GM21529 (cell line): ENCODE data around the gene ZNF768.
"Not testable (repeated sequence)": the region's sequence is repeated elsewhere in the genome, so short reads cannot be mapped to it uniquely, and the experiment has no call there.

Experiments used
- ATAC-seq: cut with Tn5 transposase; IDR thresholded peaks from one replicate; pipeline ENCODE4 v1.9.1; 2021; ENCODE audit not compliant: unreplicated experiment

Gene ZNF768

DNA sequence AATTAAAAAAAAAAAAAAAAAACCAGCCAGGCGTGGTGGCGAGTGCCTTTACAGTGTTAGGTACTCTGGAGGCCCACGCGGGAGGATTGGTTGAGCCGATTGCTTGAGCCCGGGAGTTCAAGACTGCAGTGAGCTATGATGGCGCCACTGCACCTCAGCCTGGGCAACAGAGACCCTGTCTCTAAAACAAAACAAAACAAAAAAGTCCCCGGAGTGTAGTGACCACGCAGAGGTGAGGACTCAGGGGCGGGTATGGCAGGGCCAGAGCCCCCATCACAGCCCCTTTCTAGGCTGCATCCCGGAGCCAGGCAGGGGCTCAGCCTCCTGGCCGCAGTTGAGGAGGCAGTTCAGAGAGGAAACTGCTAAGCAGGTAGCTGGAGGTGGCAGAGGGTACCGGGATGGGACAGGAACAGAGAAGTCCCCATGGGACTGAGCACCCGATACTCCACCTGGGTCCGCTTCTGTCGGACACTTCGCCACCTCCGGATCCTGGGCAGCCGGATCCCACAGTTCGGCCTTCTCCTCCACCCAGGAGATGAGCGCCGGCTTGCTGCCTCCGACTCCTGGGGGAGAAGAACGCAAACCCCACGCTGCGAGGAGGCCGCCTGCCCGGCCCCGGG is 7.5 kb upstream of the ZNF768 start:
- peak; percentile 22 for ATAC-seq

DNA sequence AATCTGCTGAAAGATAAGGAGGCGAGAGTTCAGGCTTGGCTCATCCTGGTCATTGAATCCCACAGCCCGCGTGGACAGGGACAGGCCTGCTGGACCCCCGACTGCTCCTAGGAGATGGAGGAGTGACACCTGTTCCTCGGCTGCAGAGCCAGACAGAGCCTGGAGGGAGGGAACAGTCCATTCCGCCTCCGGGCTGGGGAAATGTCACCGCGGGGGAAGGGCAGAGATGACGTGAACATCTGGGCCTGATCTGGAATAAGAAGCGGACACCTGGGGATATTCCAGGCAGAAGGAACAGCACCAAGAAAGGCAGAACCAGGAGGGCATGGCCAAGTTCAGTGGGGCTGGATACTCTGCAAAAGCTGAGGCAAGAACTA is 6.8 kb upstream of the ZNF768 start:
- ATAC-seq, result no peak

DNA sequence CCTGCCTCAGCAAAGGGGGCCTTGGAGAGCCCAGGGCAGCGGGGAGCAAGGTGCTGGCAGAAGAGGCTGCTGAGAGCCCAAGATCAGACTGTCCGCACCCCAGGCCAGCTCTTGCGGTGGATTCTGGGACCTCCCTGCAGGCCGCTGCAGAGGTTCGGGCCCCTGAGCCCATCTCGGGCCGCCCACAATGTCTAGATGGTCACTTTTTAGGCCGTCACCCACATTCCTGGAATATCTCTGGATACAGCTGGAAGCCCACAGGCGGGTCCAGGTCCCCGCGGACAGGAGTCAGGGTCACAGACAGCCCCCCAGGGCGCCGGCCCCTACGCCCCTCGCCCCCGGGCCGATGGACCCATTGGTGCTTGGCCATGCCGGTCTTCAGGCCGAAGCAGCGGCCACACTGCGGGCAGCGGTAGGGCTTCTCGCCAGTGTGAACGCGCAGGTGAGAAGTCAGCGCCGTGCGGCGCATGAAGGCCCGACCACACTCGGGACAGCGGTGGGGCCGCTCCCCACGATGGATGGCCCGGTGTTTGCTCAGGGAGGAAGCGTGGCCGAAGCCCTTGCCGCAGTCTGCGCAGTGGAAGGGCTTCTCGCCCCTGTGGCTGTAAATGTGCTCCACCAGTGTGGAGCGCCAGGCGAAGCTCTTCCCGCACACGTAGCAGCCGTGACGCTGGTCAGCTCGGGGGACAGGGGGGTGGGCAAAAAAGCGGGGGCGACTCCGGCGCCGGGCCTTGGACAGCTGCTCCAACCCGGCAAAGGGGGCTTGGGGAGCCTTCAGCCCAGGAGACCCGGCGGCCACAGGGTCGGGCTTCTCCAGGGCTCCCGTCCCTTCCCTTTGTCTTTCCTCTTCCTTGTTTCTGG is 6.1 kb upstream of the ZNF768 start:
- no peak for ATAC-seq

DNA sequence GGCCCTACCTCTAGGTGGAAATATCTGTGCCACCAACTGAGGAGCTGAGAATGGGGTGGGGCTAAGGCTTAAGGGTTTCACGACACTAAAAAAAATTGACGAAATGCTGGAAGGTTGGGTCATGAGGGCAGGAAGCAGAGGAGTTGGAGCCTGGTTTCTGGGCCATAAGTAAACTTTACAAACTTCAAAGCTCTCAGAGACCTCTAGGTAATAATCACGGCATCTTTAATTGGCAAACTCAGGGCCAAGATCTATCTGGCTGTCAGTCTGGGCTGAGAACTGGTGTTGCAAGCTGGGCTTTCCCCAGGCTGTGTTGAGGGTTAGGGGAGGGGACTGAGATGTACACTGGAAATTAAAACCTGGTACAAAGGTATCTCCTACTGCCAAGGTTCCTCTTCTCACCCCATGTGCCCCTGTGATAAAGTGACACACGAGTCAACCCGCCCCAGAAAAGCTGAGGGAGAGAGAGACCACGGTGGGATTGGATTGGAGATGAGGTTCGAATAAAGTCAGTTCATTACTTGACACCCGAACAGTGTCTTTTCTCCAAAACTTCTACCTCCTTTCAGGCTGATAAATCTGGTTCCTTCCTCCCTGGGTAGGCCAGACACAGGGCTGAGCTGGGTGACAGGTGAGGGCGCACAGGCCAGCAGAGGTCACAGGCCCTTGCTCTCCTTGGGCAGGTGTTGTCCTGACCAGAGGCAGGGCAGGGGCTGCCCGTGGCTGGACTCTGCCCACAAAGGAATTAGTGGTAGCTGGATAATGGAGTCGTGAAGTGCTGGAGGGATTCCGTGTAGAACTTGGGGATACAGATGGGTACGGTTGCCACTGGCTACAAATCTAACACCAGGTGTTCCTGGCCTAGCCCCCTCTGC is 4.0 kb upstream of the ZNF768 start:
- no peak for ATAC-seq

DNA sequence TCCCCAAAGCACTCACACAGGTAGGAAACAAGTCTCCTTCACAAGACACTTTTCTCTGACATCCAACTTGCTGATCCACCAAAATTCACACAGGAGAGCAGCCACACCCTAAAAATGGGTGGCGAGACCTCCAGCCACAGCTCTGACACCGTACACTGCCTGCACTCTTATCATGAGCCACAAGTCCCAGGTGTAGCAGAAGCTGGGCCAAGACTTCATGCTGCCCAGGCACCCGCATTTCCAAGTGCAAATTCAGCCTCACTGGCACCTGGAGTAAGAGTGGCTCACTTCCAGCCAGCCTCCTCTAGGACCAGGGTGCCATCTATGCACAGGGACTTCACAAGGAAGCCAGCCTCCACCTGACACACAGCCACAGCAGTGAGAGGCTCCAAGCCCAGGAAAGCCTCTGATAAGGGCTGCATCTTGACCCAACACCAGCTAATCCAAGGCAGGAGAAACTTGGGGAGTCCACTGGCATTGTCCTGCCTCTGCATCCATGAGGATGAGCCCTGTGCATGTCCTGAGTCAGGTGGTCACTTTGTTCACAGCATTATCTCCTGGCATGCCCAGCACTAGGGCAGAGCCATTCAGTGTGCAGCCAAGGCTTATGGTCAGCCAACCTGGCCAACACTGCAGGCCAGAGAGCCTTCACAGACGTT is 2.6 kb upstream of the ZNF768 start:
- ATAC-seq, result no peak

DNA sequence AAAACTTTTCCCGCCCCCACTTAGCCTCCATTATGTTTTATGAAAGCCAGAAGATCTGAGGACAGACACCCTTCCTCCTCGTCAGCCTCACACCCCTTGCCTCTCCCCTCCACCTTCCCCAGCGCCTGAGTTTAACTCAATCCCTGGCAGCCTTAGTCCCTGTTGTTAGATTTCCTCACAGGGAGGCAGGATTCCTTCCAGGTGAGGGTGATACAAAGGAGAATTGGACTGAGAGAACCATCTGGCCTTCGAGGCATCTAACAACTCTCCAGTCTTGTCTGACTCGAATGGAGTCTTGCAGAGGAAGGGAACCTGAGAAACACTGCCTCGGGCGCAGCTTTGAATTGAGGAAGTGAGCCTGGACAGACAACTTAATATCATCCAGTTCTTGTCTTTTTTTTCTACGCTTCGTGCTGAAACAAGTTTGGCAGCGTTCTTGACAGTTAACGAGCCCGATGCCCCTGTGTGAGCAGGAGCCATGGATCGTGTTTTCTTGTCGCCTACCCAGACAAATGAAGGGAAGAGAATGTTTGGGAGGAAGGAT is 1.3 kb upstream of the ZNF768 start:
- no peak for ATAC-seq

DNA sequence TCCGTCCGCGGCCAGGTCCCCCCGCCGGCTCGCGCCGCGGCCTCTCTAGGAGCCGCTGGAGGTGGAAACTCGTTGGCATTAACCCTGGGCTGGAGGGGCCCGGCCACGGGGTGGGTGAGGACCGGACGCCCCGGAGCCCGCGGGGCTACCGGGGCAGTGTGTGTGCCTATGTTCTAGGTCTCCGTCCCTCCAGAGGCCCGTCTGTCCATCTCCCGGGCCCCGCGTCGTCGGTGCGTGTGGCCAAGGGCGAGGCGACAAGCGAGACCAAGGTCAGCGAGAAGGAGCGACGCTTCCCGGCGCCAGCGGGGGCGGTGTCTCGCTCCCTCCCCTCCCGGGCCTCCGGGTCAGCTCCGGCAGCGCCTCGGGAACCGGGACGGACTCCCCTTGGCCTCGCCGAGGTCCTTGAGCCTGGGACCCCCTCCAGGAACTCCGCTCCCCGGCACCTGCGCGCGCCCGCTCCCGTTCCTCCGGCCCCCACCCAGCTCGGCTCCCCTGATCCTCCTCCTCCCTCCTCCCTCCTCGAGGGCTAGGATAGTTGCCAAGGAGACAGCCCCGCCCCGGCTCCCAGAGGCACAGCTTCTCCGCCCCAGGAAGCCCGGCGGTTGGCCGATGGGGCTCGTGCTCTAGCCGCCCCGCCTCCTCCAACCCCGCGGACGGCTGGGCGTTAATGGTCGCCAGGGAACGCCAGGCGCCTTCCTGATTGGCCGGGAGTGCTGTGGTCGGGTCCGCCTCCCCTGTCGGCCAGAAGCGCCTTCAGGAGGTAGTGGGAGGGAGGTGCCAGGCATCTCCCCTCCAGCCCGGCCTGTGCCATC is 663 bp upstream of the ZNF768 start:
- peak; percentile 79 for ATAC-seq

DNA sequence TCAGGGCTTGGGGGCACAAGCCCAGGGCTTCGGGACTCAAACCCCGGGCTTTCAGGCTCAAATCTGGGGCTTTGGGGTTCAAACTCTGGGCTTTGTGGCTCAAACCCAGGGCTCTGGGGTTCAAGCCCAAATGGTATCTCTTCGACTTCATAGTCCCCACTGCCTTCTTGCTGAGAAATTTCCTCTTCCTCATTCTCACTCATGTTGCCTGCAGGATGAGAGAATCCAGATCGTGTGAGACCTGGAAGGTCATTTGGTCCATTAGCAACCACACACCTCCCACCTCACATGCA is 576 bp downstream of the ZNF768 start:
- ATAC-seq, result no peak

DNA sequence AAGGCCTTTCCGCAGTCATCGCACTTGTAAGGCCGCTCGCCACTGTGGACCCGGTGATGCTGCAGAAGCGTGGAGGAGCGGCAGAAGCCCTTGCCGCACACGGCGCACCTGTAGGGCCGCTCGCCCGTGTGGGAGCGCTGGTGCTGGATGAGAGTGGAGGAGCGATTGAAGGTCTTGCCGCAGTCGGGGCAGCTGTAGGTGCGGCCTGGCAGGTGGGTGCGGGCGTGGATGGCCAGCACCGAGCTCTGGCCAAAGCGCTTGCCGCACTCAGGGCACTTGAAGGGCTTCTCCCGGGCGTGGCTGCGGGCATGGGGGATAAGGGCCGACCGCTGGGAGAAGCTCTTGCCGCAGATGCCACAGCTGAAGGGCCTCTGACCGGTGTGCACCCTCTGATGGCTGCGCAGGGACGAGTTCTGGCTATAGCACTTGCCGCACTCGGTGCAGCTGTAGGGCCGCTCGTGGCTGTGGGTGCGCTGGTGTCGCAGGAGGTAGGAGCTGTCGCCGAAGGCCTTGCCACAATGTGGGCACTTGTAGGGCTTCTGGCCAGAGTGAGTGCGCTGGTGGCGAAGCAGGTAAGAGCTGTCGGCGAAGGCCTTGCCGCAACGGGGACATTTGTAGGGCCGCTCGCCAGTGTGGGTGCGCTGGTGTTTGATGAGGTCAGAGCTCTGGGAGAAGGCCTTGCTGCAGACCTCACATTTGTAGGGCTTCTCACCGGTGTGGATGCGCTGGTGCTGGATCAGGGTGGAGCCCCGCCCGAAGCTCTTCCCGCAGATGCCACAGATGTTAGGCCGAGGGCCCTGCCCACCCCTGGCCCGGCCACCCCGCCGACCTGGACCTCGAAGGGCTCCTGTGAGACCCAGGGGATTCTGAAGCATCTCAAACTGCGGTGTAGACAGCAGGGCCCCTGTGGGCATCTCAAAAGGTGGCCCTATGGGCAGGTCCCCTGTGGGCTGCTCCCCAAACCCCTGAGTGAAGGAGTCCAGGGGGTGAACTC is 1.5 kb downstream of the ZNF768 start:
- ATAC-seq, result no peak

DNA sequence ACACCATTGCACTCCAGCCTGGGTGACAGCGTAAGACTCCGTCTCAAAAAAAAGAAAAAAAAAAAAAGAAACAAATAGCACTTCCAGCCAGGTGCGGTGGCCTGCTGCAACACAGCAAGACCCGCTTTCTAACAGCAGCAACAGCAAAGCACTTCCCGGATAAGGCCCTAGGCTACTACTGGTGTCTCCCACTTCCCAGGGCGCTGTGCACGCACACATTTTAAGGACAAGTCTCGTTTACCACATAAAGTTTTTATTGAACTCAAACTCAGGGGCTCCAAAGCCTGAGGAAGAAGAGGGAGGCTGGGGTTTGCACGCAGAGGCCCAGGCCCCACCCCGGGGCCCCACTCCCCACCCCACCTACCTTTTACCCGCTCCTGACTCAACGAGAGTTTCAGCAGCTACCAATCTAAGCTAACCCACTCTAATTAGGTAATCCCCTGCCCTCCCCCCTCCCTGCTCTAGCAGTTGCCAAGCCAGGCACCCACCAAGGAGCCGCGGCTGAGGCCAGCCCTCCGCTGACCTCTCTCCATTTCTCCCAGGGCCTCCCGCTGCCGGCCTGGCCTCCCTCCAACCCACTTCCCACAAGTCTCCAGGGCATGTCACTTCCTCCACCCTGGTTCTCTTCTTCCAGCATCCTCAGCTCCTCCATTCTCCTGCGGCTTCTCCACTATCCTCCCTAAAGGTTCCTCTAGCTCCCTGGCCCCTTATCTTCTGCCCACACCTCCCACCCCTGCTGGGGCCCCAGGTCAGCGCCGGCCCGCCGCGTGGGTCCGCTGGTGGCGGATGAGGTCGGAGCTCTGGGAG is 2.4 kb downstream of the ZNF768 start:
- no peak for ATAC-seq

DNA sequence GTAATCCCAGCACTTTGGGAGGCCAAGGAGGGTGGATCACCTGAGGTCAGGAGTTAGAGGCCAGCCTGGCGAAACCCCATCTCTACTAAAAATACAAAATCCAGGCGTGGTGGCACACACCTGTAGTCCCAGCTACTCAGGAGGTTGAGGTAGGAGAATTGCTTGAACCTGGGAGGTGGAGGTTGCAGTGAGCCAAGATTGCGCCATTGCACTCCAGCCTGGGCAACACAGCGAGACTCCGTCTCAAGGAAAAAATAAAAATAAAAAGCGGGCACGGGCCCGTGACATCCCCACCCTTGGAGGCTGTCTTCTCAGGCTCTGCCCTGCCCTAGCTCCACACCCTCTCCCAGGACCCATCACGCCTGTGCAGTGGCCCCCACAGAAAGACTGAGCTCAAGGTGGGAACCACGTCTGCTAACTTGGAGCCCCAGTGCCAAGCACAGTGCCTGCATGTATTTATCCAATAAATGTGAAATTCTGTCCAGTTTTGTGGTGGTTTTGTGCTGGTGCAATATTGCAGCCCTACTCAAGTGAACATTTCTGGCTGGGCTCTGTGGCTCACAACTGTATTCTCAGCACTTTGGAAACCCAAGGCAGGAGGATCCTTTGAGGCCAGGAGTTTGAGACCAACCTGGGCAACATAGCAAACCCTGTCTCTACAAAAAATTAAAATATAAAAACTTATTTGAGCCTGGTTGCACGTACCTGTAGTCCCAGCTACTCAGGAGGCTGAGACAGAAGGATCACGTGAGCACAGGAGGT is 3.5 kb downstream of the ZNF768 start:
- not testable (repeated sequence) for ATAC-seq

DNA sequence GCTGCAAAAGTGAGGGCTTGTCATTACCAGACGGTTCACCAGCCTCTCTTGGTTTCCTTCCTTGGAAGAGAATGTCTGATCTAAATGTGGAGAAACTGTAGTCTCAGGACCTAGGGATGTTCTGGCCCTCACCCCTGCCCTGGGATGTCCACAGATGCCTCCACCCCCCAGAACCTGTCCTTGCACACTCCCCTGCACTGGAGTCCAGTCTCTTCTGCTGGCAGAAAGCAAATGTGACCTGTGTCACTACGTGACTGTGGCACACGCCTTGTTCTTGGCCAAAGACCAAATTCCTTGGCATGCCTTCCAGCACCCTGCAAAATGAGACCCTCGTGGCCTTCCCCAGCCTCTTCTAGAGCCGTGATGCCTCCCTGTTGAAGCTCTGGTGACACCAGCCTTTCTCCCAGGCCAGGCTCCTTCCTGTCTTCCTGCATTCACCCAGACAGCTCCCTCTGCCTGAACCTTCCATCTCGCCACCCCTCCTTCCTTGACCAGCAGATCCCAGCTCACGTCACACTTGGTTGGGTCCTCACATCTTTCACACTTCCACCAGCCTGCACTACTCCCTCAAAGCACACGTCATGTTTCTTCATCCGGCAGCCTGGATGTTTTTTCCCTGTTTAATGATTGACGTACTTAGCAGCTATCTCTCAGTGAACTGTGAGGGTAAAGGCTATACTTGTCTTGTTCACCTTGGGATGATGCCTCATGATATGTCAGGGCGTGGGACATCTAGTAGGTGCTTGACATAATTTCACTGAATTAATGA is 4.3 kb downstream of the ZNF768 start:
- ATAC-seq, result no peak

DNA sequence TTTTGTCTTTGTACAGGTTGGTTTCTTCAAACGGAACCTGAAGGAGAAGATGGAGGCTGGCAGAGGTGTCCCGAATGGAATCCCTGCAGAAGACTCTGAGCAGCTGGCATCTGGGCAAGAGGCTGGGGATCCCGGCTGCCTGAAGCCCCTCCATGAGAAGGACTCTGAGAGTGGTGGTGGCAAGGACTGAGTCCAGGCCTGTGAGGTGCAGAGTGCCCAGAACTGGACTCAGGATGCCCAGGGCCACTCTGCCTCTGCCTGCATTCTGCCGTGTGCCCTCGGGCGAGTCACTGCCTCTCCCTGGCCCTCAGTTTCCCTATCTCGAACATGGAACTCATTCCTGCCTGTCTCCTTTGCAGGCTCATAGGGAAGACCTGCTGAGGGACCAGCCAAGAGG is 4.9 kb downstream of the ZNF768 start:
- ATAC-seq, result no peak

DNA sequence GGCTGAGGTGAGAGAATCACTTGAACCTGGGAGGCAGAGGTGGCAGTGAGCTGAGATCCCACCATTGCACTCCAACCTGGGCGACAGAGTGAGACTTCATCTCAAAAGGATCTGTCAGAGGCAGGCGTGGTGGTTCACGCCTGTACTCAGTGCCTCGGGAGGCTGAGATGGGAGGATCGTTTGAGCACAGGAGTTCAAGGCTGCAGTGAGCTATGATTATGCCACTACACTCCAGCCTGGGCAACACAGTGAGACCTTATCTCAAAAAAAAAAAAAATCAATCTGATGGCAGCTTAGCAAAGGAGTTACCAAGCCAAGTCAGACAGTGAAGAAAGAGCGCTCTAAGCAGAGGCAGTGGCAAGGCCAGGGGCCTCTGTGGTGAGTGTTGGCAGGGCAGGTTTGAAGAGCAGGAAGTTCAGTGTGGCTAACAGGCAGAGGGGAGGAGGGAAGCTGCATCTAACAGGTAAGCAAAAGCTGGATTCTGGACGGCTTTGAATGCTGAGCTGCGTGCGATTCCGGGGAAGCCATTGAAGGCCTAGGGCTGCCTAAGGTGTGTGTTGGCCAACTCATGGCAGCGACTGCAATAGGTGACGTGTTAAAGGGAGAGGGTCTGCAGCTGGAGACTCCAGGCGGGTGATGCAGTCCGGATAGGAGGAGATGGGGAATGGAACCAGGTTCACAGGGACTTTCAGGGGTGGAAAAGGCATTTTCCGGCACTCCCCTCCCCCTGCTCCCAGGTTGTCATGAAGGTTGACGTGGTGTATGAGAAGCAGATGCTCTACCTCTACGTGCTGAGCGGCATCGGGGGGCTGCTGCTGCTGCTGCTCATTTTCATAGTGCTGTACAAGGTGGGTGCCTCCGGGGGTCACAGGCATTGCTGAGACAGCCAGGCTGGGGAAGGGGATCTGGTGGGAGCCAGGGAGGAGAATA is 7.0 kb downstream of the ZNF768 start:
- no peak for ATAC-seq

DNA sequence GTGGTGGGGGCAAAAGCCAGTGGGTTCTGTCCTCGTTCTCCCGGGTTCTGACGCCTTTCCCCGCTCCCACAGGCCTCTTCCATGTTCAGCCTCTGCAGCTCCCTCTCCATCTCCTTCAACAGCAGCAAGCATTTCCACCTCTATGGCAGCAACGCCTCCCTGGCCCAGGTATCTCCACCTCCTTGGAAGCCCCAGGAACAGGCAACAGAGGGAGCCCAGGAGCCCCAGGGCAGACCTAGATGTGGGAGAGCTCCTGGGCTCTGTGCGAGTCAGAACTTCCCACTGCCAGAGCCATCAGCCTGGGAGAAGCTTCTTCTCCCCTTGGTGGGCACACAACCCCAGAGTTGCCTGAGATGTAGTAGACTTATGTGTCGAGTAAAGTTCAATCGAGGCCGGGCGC is 7.8 kb downstream of the ZNF768 start:
- no peak for ATAC-seq

DNA sequence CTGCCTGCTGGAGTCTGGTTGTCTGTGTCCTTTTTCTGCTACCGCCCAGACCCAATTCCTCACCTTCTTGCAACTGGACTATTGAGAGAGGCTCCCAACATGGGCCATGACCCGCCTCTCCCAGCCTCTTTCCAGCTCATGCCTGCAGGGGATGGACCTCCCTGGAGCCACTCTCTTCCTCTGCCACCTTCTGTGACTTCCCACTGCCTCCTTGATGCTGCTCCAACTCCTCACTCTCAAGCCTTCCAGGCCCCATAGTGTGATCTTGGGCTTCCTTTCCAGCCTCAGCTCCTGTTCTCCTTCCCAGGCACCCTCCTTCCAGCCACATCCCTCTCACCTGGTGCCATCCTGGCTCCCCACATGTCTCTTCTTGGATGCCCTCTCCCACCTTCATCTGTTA is 11.1 kb downstream of the ZNF768 start:
- ATAC-seq, result no peak
